Spleen (tissue), 11 donors: ENCODE results near the gene CGNL1. TPM values are rescaled to one million over a fixed set of nuclear protein-coding genes. Genes with fewer than 3 reads are reported as not detected.

Experiments
- DNase-seq: peaks from one replicate; pipeline ENCODE4 v3.0.0-alpha.2; 2020
- H3K27ac ChIP-seq, 8 donors: fragments of 200-600 bp; sonication (generic) in 7 of 8; 1 replicate in 4 of 8; 2 replicates in 4 of 8; pipeline versions ENCODE4 v1.5.0 to v1.8.0; 2016 to 2021; ENCODE audit warnings: inconsistent platforms in 4 of 8, mild to moderate bottlenecking in 4 of 8, moderate library complexity in 1 of 8
- H3K27me3 ChIP-seq, 7 donors: fragments of 200-600 bp; sonication (generic) in 6 of 7; replicated peaks in 1 of 7; 1 replicate in 4 of 7; 2 replicates in 3 of 7; pipeline versions ENCODE4 v1.5.0 to v1.8.0; 2016 to 2021; ENCODE audit warnings: inconsistent platforms in 3 of 7, mild to moderate bottlenecking in 1 of 7
- H3K36me3 ChIP-seq, 6 donors: fragments of 200-600 bp; sonication (generic) in 5 of 6; 1 replicate in 4 of 6; 2 replicates in 2 of 6; pipeline versions ENCODE4 v1.5.0 to v1.8.0; 2016 to 2021; ENCODE audit warnings: inconsistent platforms in 2 of 6
- H3K4me1 ChIP-seq, 6 donors: fragments of 200-600 bp; sonication (generic) in 5 of 6; 1 replicate in 3 of 6; 2 replicates in 3 of 6; pipeline versions ENCODE4 v1.5.0 to v1.8.0; 2016 to 2021; ENCODE audit warnings: inconsistent platforms in 3 of 6
- H3K4me3 ChIP-seq, 8 donors: fragments of 200-600 bp; sonication (generic) in 7 of 8; 1 replicate in 4 of 8; 2 replicates in 4 of 8; pipeline versions ENCODE4 v1.5.0 to v1.8.0; 2016 to 2021; ENCODE audit warnings: inconsistent platforms in 4 of 8, mild to moderate bottlenecking in 4 of 8, moderate library complexity in 2 of 8
- H3K9me3 ChIP-seq, 8 donors: fragments of 200-600 bp; sonication (generic) in 7 of 8; 1 replicate in 4 of 8; 2 replicates in 4 of 8; pipeline versions ENCODE4 v1.5.0 to v1.8.0; 2016 to 2021; ENCODE audit warnings: inconsistent platforms in 4 of 8
- CTCF ChIP-seq, 11 experiments: fragments of 200-600 bp in 7 of 11; fragments of 450-650 bp in 4 of 11; sonication (generic) in 4 of 11; IDR thresholded peaks in 8 of 11; conservative IDR thresholded peaks in 3 of 11; 1 replicate in 7 of 11; 2 replicates in 4 of 11; pipeline versions ENCODE4 v1.4.0 to v1.8.0; 2016 to 2021; ENCODE audit warnings: antibody characterized with exemption in 11 of 11, inconsistent platforms in 4 of 11, mild to moderate bottlenecking in 1 of 11
- POLR2A ChIP-seq, 3 donors: fragments of 450-650 bp; IDR thresholded peaks; one replicate each; pipeline ENCODE4 v1.5.1; 2017; ENCODE audit warnings: antibody characterized with exemption in 3 of 3, mild to moderate bottlenecking in 1 of 3
- POLR2AphosphoS5 ChIP-seq, 3 donors: sonication (generic); formaldehyde crosslinking; IDR thresholded peaks; one replicate each; pipeline ENCODE4 v1.5.1; 2017; ENCODE audit warnings: antibody characterized with exemption in 3 of 3
- WGBS, 5 donors: extraction: QIAGEN DNeasy Blood & Tissue Kit in 3 of 5; methylation state at CpG; one replicate each; pipeline versions ENCODE4 v1.1.5 to v1.1.7; 2013 to 2018; 5-methylcytosine and 5-hydroxymethylcytosine counted together
- intact Hi-C: fragments of 100-400 bp; cut with DNase I; formaldehyde crosslinking; loops from one replicate; pipeline ENCODE4 v1.15.0; 2023; ENCODE audit warnings: low total_unique reads
- polyA plus RNA-seq, 3 donors: library from polyadenylated mRNA; stranded (reverse); fragments of 200-250 nt; gene quantifications; one replicate each; pipeline ENCODE4 v1.2.1, GENCODE V29; 2013
- total RNA-seq, 7 donors: library from RNA; depleted of rRNA in 3 of 7; stranded (reverse); fragments of >200 nt in 3 of 7; fragmentation: NEBNext Ultra II Directional in 4 of 7; extraction: Animal tissue kit (Norgen Biotek cat#: 25700) in 4 of 7; gene quantifications; one replicate each; pipeline versions ENCODE4 v1.1.0 to v1.2.1, GENCODE V29; 2016 to 2021
- donor health status: healthy with polysubstance abuse.
- donor health status: DM: no; HTN: no; CAD: no; lungs with moderate emphysema.
- donor health status: DM: no; HTN: no; CAD: no.
- donor health status: Bipolar disorder and iron deficiency.
- donor health status: healthy.
- donor health status: DM: no; HTN: no; CAD: no.
- donor health status: DM: yes; HTN: yes; CAD: no.

The CGNL1 gene
- total and polyA plus RNA-seq, 10 donors = 0.07 to 0.73 (median 0.36) TPM

GRCh38 chr15:57373251-57373881, 2.9 kb upstream of the CGNL1 start:
- Histone ChIP-seq H3K27ac (no peak overlapping the region), H3K36me3 (no peaks in the 10 kb centered on the region), H3K4me1 (peaks cover 3 to 18% (median 12%) of the 10 kb centered on the region in 6 donors), H3K9me3 (no peaks in the 10 kb centered on the region), H3K27me3 (peaks cover 0 to 39% (median 28%) of the 10 kb centered on the region in 7 donors), H3K4me3 (no peak overlapping the region)
- WGBS, 5 donors = 80 to 91% (median 87%) methylated on average over 4 of the region's 4 CpGs
- no peak for DNase-seq
- no peak for TF ChIP-seq CTCF (IDR thresholded peaks at IDR 0.05 in 8 of 11, conservative IDR thresholded peaks at IDR 0.05 in 3 of 11)
- TF ChIP-seq POLR2AphosphoS5 (IDR thresholded peaks at IDR 0.05) = no peak
- TF ChIP-seq POLR2A (IDR thresholded peaks at IDR 0.05) = no peak
- intact Hi-C loops = no loop called here

GRCh38 chr15:57373882-57374276, 2.4 kb upstream of the CGNL1 start:
- TF ChIP-seq POLR2AphosphoS5 (IDR thresholded peaks at IDR 0.05) = no peak
- no peak for TF ChIP-seq CTCF (IDR thresholded peaks at IDR 0.05 in 8 of 11, conservative IDR thresholded peaks at IDR 0.05 in 3 of 11)
- TF ChIP-seq POLR2A (IDR thresholded peaks at IDR 0.05) = no peak
- Histone ChIP-seq H3K36me3 (no peaks in the 10 kb centered on the region), H3K9me3 (no peaks in the 10 kb centered on the region), H3K4me3 (no peak overlapping the region), H3K27ac (no peak overlapping the region), H3K4me1 (peaks cover 3 to 18% (median 12%) of the 10 kb centered on the region in 6 donors), H3K27me3 (peaks cover 0 to 44% (median 29%) of the 10 kb centered on the region in 7 donors)
- DNase-seq = no peak
- 55 to 100% (median 80%) methylated on average over 1 of the region's 1 CpG for WGBS, 5 donors
- intact Hi-C loops = no loop called here

GRCh38 chr15:57376696-57377477, 582 bp downstream of the CGNL1 start:
- DNase-seq = no peak
- 12 to 37% (median 14%) methylated on average over 21 to 48 of the region's 48 CpGs for WGBS, 5 donors
- no peaks in the 10 kb centered on the region for H3K9me3 ChIP-seq
- H3K27me3 ChIP-seq = peaks cover 0 to 68% (median 37%) of the 10 kb centered on the region in 7 donors
- peak overlapping the region; percentile 13 to 69 (median 38) for H3K4me3 ChIP-seq
- H3K27ac ChIP-seq = no peak overlapping the region
- TF ChIP-seq POLR2A (IDR thresholded peaks at IDR 0.05) = no peak
- peaks cover 3 to 18% (median 12%) of the 10 kb centered on the region in 6 donors for H3K4me1 ChIP-seq
- intact Hi-C loops = no loop called here
- H3K36me3 ChIP-seq = no peaks in the 10 kb centered on the region

GRCh38 chr15:57377478-57377847, 1.2 kb downstream of the CGNL1 start:
- peaks cover 3 to 18% (median 12%) of the 10 kb centered on the region in 6 donors for H3K4me1 ChIP-seq
- H3K36me3 ChIP-seq = no peaks in the 10 kb centered on the region
- intact Hi-C loops = no loop called here
- TF ChIP-seq POLR2A (IDR thresholded peaks at IDR 0.05) (no peak), POLR2AphosphoS5 (IDR thresholded peaks at IDR 0.05) (no peak), CTCF (IDR thresholded peaks at IDR 0.05 in 8 of 11, conservative IDR thresholded peaks at IDR 0.05 in 3 of 11) (no peak)
- H3K4me3 ChIP-seq = peak overlapping the region in 2 of 8 donors; percentile 41 to 69
- H3K27ac ChIP-seq = no peak overlapping the region
- peaks cover 0 to 68% (median 37%) of the 10 kb centered on the region in 7 donors for H3K27me3 ChIP-seq
- DNase-seq = no peak
- H3K9me3 ChIP-seq = no peaks in the 10 kb centered on the region
- 69 to 90% (median 78%) methylated on average over 4 of the region's 4 CpGs for WGBS, 5 donors
